ENCODE results near the gene CHRM3.
"Not testable (repeated sequence)": the region's sequence is repeated elsewhere in the genome, so short reads cannot be mapped to it uniquely, and the experiment has no call there.

The CHRM3 gene

DNA sequence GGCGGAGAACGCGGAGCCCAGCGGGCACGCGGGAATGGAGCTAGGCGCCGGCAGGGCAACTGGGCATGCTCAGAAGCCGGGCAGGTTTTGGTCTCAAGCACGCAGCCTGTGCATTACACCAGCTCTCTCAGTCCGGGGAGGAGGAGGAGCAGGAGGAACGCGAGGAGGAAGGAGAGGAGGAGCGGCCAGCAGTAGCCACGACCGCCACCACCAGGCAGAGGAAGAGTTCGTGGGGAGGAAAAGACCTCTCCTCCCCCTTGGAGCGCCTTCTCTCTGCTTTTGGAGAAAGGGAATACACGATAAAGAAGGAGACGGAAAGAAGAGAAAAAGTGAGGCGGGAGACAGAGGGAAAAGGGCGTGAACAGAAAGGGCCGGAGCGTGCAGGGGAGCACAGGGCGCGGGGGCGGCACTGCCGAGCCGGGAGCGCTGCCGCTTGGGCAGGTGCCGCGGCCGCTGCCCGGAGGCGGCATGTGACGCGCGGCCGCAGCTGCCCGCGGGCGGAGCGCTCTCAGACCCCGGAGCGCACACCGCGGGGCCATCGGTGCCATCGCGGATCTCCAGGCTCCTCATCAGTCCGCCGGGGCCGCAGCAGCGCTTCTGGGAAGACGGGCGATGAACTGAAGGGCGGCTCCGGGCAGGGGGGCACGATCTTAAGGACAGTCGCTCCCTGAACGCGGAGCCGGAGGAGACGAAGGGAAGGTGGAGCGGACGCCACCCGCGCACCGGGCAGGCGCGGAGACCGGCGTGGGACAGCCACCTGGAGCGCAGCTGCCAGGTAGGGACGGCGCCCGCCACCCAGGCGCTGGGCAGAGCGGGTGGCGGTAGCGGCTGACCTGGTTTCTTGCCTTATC lies at the start of gene CHRM3:
Gene CHRM3, plus strand, starts transcription at position 116 of the 851 bp plus-strand sequence. CDS start 520,884 bp downstream, outside the sequence.
- peak in 1 of 4 experiments; percentile 10 for DNase-seq (ENCODE audit: low read depth in 4 of 4, low spot score in 1 of 4)

DNA sequence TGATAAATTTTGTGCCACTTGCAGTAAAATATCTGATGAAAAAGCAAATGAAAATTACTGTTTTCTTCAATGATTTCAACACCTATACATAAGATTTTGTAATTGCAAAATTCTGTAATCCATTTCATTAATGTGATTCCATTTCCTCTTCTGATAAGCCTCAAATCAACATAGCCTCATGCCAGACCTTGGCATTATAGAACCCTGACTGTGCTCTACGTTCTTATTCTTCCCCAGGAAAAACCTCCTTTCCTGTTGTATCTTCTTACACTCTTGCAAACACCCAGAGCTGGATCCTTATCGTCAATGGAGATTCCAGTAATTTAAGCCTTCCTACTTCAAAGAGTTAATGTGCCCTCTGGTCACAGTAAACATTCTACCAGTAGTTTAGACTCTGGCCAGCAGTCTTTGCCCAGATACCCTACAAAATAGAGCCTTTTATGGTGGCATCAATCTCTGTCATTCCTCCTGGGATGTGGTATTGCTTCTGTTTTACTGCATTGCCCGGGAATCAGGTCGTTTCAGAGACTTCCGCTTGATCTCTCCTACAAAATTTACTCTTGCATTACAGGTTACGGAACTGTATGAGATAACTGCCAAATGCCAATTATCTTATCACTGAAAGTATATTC lies 48.5 kb upstream of the CHRM3 start:
- no peak for DNase-seq (ENCODE audit: low read depth in 4 of 4, low spot score in 1 of 4)

DNA sequence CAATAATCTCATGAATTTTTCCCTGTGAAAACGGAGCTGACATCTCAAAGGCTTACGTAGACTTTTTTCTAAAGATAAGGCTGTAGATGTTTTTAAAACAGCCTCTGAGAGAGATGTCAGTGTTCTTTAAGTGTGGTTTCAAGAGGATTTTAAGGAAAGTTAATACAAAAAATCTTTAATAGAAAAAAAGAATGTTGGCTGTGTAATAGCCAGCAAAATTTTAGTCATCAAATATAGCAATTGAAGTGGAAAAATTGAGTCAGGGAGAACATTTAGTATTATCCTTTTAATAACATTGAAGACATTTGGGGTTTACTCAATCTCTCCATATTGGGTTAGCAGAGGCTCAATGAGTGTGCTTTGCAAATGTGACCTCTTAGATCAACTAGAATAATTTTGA lies 38.6 kb upstream of the CHRM3 start:
- no peak for DNase-seq (ENCODE audit: low read depth in 4 of 4, low spot score in 1 of 4)

DNA sequence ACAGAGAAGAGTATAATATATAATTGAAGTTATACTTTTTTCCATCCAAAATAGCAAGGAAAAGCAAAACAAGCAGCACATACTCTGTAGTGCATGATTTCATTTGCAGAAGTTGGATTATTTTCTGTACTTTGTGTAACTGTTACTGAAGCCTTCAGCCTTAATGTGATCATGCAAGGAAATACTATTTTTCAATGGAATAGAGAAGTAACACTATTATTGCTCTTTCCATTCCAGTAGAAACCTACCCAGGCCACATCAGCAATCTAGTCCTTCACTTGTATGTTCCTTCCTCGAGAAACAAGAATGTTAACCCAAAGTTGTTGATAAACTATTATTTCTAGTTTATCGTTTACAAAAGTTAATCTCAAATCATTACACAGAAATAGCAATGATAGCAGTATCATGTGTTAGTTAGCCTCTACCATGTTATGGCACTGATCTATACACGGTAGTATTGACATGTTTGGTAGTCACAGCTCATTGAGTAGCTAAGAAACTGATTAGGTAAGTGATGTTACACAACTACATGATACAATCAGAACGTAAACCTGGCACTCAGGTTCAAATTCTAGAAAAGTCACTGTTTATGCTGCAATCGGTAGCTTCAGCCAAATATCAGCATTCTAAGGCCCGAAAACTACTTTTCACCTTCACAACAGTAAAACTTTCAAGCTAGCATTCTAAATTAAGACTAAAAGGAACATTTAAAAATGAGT lies 37.6 kb upstream of the CHRM3 start:
- DNase-seq (ENCODE audit: low read depth in 4 of 4, low spot score in 1 of 4) = no peak

DNA sequence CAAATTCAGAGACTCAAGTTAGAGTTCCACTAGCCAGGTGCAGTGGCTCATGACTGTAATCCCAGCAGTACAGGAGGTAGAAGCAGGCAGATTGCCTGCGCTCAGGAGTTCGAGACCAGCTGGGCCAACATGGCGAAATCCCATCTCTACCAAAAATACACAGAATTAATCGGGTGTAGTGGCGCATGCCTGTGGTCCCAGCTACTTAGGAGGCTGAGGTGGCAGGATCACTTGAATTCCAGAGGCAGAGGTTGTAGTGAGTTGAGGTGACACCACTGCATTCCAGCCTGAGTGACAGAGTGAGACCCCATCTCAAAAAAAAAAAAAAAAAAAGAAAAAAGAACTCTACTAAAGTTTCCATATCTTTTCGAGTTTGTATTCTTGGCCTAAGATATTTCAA lies 36.7 kb upstream of the CHRM3 start:
- DNase-seq (ENCODE audit: low read depth in 4 of 4, low spot score in 1 of 4) = no peak

DNA sequence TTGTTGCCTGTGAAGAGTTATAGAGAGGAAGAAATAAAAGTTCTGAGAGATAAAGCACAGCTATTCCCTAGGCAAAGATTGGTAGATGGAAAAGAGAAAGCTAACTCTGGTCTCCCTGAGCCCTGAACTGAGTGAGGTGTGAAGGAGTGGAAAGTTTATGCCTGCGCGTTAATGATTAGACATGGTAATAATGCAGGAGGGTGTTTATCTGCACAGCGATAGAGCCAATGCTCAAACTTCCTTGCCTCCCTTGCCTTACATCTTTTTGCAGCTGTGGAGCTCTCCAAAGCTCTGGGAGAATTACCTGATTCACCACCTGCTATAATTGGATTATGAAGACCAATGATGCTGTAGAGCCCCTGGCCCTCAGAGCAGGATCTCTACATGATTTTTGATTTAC lies 32.8 kb upstream of the CHRM3 start:
- DNase-seq (ENCODE audit: low read depth in 4 of 4, low spot score in 1 of 4) = no peak

DNA sequence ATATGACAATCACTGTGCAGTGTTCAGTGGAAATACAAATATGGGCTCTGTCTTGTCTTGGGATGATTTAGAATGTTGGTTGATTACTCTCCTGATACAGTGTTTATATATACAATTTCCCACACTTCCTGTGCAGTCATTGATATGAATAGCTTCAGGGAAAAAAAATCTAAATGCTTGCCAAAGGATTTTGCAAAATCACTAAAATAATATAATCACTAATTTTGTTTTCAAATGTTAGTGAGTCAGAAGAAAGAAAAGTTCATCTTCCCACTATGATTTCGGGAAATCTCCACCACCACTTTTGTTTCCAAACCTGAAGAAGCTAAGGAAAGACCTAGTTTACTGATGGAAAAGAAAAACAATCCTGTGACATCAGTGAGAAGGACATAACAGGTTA lies 32.1 kb upstream of the CHRM3 start:
- DNase-seq (ENCODE audit: low read depth in 4 of 4, low spot score in 1 of 4) = no peak

DNA sequence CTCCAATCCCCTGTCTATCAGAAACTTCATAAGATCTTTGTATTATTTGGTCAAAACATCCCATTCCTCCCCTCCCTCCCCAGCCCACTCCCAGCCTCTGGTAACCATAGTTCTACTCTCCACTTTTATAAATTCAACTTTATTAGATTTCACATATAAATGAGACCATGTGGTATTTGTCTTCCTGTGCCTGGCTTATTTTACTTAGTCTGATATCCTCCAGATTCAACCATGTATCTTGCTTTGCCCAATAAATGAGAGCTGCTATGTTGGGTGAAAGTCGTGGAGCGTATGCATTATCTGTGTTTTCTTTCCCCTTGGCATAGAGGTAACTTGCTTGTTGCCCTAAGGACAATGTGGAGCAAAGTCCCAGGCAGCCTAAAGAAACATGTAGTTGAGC lies 28.5 kb upstream of the CHRM3 start:
- no peak for DNase-seq (ENCODE audit: low read depth in 4 of 4, low spot score in 1 of 4)

DNA sequence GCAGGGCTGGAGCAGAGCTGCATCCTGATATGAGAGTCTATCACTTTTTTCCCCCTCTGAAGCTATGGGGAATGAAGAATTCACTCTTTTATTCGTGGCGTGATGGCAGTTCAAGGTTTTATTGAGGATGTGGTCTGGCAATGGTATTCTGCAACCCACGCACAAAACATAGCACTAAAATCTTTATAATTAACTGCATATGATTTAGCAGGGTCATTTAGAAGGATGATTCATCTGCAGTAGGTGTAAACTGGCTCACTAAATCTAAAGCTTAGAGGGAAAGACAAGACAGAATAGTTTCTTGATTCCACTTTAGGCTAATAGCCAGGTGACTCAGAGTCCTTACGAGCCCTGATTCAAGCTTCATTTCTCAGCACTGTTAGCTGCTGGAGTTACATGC lies 25.0 kb upstream of the CHRM3 start:
- no peak for DNase-seq (ENCODE audit: low read depth in 4 of 4, low spot score in 1 of 4)

DNA sequence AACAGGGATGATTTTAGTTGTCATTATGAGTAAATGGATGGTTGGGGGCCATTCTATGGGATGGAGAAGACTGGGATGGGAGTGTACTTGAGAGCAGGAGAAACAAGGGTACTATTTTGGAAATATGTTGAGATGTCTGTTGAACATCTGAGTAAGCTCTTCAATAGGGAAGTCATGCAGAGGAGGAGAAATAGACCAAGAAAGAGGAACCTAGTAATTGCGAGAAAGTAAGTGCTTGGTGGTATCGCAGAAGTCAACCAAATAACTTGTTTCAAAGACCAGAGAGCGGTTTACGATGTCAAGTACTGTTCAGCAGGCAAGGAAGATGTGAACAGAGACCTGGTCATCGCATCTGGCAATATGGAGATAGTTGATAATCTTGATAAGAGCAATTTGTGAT lies 22.4 kb upstream of the CHRM3 start:
- no peak for DNase-seq (ENCODE audit: low read depth in 4 of 4, low spot score in 1 of 4)

DNA sequence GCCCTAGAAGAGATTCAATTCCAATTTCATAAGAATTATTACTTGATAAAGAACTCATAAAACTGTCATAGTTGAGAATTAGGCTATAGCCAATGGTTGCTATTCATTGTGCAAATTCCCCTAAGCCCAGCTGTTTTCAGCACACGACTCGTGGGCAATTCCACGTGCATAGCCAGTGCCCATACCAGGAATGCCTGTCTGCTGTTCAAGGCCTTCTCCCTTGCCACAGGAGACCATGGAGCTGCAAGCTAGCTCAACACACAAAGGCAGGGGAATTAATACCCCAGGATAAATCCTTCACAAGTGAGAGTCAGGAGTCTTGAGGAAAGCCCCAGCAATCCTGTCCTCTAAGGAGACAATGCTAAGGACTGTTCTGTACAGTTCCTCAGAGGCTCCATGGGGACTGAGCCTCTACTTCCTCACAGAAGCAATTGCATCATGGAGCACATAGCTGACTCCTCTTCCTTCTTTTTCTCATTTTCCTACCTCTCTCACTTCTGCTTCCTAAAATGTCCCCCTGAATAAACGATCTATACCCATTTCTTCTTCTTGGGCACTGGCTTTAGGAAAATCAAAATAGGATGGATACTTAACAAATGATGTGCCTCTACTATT lies 19.1 kb upstream of the CHRM3 start:
- no peak for DNase-seq (ENCODE audit: low read depth in 4 of 4, low spot score in 1 of 4)

DNA sequence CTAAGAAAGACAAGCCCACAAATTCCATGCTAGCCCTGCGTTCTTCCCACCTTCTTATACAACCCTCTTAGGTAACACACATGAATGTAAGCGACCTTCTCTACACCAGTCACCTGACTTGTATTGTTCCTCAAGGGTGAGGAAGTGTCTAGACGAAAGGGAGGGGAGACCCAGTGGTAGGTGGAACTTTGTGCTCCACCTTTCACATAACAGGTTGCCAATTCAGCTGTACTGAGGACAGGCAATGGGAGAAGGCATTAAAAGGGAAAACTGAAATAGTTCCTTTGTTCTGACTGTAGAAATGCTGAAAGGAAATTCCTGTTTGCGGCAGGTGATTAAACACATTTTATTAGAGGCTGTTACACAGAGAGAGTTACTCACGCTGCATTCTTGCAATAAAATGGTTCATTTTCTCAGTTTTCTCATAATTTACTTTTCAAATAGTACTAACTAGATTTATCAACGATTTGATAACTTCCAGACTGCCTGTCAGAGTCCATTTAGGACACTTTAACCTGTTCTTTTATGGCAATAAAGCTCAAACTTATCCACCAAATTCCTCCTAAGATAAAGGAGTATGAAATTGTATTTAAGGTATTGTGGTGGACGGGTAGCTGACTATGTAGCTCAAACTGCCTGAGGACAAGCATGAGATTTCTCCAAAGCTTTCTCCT lies 17.8 kb upstream of the CHRM3 start:
- no peak for DNase-seq (ENCODE audit: low read depth in 4 of 4, low spot score in 1 of 4)

DNA sequence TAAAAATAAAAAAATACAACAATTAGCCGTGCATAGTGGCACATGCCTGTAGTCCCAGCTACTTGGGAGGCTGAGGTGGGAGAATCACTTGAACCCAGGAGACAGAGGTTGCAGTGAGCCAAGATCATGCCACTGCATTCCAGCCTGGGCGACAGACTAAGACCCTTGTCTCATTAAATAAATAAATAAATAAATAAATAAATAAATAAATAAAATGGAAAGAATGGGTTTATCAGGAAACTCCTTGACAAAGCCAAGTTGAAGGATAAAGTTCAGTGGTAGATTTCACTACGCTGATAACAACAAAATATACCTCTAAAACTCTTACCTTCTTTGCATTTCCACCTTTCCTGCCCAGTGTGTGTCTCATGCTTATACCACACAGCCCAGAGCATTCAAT lies 15.5 kb upstream of the CHRM3 start:
- DNase-seq (ENCODE audit: low read depth in 4 of 4, low spot score in 1 of 4) = not testable (repeated sequence)

DNA sequence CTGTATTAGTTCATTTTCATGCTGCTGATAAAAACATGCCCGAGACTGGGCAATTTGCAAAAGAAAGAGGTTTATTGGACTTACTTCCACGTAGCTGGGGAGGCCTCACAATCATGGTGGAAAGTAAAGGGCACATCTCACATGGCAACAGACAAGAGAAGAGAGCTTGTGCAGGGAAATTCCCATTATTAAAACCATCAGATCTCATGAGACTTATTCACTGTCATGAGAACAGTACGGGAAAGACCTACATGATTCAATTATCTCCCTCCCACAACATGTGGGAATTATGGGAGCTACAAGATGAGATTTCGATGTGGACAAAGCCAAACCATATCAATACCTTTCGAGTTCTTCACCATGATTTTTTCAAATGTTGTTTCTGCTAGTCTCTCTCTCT lies 3.7 kb upstream of the CHRM3 start:
- DNase-seq (ENCODE audit: low read depth in 4 of 4, low spot score in 1 of 4) = no peak

DNA sequence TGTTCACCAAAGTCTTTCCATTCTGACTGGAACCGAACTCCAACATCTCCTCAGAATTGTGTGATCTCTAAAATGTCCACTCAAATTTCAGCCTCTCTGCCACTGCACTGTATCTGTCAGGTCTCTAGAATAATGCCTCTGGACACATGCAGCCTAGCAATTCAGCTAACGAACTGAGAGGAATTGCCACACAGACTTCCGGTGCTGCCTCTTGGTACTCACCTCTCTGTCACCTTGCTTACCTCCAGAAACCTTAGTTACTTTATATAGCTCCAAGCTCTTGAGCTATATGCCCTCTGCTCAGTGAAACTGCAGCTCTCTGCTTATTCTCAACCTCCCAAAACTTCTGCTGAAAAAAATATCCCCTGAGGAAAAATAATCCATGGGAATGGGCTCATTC lies 2.7 kb upstream of the CHRM3 start:
- DNase-seq (ENCODE audit: low read depth in 4 of 4, low spot score in 1 of 4) = no peak

DNA sequence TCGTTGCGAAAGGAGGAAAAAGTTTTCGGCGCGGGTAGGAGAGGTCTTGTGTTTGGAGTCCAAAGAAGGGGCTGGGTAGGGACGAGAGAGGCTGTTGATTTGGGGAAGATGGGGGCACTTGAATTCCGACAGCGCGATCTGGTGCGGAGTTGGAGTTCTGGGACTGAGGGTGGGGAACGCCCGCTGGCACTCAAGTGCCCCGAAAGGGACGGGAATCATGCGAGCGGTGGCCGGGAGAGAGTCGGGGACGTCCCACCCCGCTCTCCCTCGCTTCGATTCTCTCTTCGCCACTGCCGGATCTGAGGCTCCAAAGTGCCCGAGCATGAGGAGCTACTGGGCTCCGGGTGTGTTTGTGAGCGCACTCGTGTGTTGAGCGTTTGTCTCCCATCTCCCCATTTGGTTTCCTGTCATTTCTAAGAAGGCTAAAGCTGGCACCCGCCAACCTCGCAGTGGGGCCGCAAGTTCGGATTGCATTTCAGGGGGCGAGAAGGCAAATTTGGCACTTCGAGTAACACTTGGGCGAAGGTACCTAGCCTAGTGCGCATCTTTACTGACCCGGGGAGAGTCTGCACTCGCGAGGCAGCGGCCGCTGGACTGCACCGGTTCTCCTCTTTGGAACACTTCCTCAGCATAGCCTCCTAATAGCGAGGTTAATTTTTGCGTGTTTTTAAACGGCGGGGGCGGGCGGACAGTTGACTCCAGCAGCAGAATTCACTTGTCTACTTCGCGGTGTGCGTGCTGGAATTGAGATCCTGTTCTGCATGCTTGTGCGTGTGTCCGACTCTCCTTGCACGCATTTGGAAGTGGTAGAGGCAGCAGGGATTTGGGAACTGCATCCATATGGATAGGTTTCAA lies 1.2 kb downstream of the CHRM3 start:
- no peak for DNase-seq (ENCODE audit: low read depth in 4 of 4, low spot score in 1 of 4)

DNA sequence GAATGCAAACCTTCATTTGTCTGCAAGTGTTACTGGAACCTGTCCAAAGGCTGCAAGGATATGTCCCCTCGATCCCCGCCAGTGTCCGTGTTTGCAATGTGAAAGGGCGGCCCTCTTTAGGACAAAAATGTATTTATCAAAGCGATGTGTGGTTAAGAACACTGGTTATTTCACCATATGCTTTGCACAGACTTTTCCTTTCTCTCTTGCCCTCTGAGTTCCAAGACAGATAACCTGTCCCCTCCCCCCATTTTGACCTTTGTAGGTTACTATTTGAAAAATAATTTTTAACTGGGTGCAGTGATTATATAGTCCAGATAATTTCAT lies 1.8 kb downstream of the CHRM3 start:
- no peak for DNase-seq (ENCODE audit: low read depth in 4 of 4, low spot score in 1 of 4)

DNA sequence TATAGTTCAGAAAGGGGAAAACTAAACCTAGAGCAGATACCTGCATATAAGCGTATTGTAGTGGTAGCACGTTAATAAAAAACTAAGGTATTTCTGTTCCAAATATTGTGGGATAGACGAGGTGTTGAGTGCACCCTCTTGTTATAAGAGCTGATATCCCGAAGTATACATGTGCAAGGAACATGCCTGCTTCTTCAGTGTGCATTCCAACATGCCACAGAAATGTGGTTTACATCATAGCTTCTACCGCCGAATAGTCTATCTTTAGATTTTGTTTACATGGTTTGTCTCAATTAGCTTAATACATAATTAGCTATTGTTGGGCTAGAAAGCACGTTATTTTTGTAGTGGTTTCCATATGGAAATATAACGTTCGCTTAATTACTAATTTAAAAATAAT lies 2.2 kb downstream of the CHRM3 start:
- no peak for DNase-seq (ENCODE audit: low read depth in 4 of 4, low spot score in 1 of 4)

DNA sequence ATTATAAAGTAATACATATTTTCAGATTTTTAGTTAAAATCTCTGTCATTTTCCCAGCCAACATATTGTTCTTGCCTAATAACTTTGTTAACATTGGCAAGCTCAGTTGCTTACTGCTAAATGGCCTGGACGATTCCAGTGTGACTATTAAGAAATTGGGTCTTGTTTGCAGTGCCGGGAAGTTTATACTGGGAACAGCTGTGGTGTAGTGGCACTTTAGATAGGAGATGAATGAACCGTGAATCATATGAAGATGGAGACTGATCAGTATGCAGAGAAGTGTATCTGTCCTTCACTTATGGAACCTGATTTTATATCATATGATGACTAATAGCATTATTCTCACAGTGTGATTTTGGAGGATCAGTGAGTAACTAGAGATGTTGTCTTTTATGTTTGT lies 3.3 kb downstream of the CHRM3 start:
- no peak for DNase-seq (ENCODE audit: low read depth in 4 of 4, low spot score in 1 of 4)

DNA sequence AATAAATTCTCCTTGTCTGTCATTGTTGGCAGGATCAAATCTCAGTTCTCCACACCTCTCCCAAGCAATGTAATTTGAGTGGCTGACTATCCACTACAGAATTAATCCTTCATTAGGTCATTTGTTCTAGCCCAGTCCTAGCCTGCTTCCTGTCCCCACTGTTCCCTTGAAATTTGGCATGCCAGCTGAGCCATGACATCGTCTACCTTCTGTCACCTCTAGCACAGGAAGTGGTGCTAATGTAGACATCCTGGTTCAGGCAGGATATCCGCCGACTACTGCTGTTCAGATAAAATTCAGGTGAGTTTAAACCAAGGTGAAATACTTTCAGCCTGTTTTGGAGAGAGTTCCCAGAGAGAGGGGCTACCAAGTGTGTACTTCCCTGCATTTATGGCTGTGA lies 5.9 kb downstream of the CHRM3 start:
- DNase-seq (ENCODE audit: low read depth in 4 of 4, low spot score in 1 of 4) = no peak

All from stimulated activated CD4-positive, alpha-beta T cell treated with anti-CD3 and anti-CD28 coated beads, Interleukin-1b, Interleukin-23, amount 100 ng/mL, for 24 hours (primary cell).